Spleen (tissue), 11 donors: ENCODE data around the gene MPDU1. TPM values are rescaled to one million over a fixed set of nuclear protein-coding genes. Genes with fewer than 3 reads are reported as not detected.
A peak's percentile ranks its signal among the peaks of the same experiment; 100 is the strongest.

Experiments used
- DNase-seq: peaks from one replicate; pipeline ENCODE4 v3.0.0-alpha.2; 2020
- H3K27ac ChIP-seq, 8 donors: fragments of 200-600 bp; sonication (generic) in 7 of 8; 1 replicate in 4 of 8; 2 replicates in 4 of 8; pipeline versions ENCODE4 v1.5.0 to v1.8.0; 2016 to 2021; ENCODE audit warnings: inconsistent platforms in 4 of 8, mild to moderate bottlenecking in 4 of 8, moderate library complexity in 1 of 8
- H3K27me3 ChIP-seq, 7 donors: fragments of 200-600 bp; sonication (generic) in 6 of 7; replicated peaks in 1 of 7; 1 replicate in 4 of 7; 2 replicates in 3 of 7; pipeline versions ENCODE4 v1.5.0 to v1.8.0; 2016 to 2021; ENCODE audit warnings: inconsistent platforms in 3 of 7, mild to moderate bottlenecking in 1 of 7
- H3K36me3 ChIP-seq, 6 donors: fragments of 200-600 bp; sonication (generic) in 5 of 6; 1 replicate in 4 of 6; 2 replicates in 2 of 6; pipeline versions ENCODE4 v1.5.0 to v1.8.0; 2016 to 2021; ENCODE audit warnings: inconsistent platforms in 2 of 6
- H3K4me1 ChIP-seq, 6 donors: fragments of 200-600 bp; sonication (generic) in 5 of 6; 1 replicate in 3 of 6; 2 replicates in 3 of 6; pipeline versions ENCODE4 v1.5.0 to v1.8.0; 2016 to 2021; ENCODE audit warnings: inconsistent platforms in 3 of 6
- H3K4me3 ChIP-seq, 8 donors: fragments of 200-600 bp; sonication (generic) in 7 of 8; 1 replicate in 4 of 8; 2 replicates in 4 of 8; pipeline versions ENCODE4 v1.5.0 to v1.8.0; 2016 to 2021; ENCODE audit warnings: inconsistent platforms in 4 of 8, mild to moderate bottlenecking in 4 of 8, moderate library complexity in 2 of 8
- H3K9me3 ChIP-seq, 8 donors: fragments of 200-600 bp; sonication (generic) in 7 of 8; 1 replicate in 4 of 8; 2 replicates in 4 of 8; pipeline versions ENCODE4 v1.5.0 to v1.8.0; 2016 to 2021; ENCODE audit warnings: inconsistent platforms in 4 of 8
- POLR2A ChIP-seq, 3 donors: fragments of 450-650 bp; IDR thresholded peaks; one replicate each; pipeline ENCODE4 v1.5.1; 2017; ENCODE audit warnings: antibody characterized with exemption in 3 of 3, mild to moderate bottlenecking in 1 of 3
- POLR2AphosphoS5 ChIP-seq, 3 donors: sonication (generic); formaldehyde crosslinking; IDR thresholded peaks; one replicate each; pipeline ENCODE4 v1.5.1; 2017; ENCODE audit warnings: antibody characterized with exemption in 3 of 3
- WGBS, 5 donors: extraction: QIAGEN DNeasy Blood & Tissue Kit in 3 of 5; methylation state at CpG; one replicate each; pipeline versions ENCODE4 v1.1.5 to v1.1.7; 2013 to 2018; 5-methylcytosine and 5-hydroxymethylcytosine counted together
- intact Hi-C: fragments of 100-400 bp; cut with DNase I; formaldehyde crosslinking; loops from one replicate; pipeline ENCODE4 v1.15.0; 2023; ENCODE audit warnings: low total_unique reads
- polyA plus RNA-seq, 3 donors: library from polyadenylated mRNA; stranded (reverse); fragments of 200-250 nt; gene quantifications; one replicate each; pipeline ENCODE4 v1.2.1, GENCODE V29; 2013
- total RNA-seq, 7 donors: library from RNA; depleted of rRNA in 3 of 7; stranded (reverse); fragments of >200 nt in 3 of 7; fragmentation: NEBNext Ultra II Directional in 4 of 7; extraction: Animal tissue kit (Norgen Biotek cat#: 25700) in 4 of 7; gene quantifications; one replicate each; pipeline versions ENCODE4 v1.1.0 to v1.2.1, GENCODE V29; 2016 to 2021
- TF ChIP-seq, protein P1 (sequence below), 11 experiments: fragments of 200-600 bp in 7 of 11; fragments of 450-650 bp in 4 of 11; sonication (generic) in 4 of 11; IDR thresholded peaks in 8 of 11; conservative IDR thresholded peaks in 3 of 11; 1 replicate in 7 of 11; 2 replicates in 4 of 11; pipeline versions ENCODE4 v1.4.0 to v1.8.0; 2016 to 2021; ENCODE audit warnings: antibody characterized with exemption in 11 of 11, inconsistent platforms in 4 of 11, mild to moderate bottlenecking in 1 of 11
- donor health status: healthy with polysubstance abuse.
- donor health status: DM: no; HTN: no; CAD: no; lungs with moderate emphysema.
- donor health status: DM: no; HTN: no; CAD: no.
- donor health status: Bipolar disorder and iron deficiency.
- donor health status: healthy.
- donor health status: DM: no; HTN: no; CAD: no.
- donor health status: DM: yes; HTN: yes; CAD: no.

MPDU1 gene
- total and polyA plus RNA-seq, 10 donors: 35.5 to 163 (median 55.4) TPM

DNA sequence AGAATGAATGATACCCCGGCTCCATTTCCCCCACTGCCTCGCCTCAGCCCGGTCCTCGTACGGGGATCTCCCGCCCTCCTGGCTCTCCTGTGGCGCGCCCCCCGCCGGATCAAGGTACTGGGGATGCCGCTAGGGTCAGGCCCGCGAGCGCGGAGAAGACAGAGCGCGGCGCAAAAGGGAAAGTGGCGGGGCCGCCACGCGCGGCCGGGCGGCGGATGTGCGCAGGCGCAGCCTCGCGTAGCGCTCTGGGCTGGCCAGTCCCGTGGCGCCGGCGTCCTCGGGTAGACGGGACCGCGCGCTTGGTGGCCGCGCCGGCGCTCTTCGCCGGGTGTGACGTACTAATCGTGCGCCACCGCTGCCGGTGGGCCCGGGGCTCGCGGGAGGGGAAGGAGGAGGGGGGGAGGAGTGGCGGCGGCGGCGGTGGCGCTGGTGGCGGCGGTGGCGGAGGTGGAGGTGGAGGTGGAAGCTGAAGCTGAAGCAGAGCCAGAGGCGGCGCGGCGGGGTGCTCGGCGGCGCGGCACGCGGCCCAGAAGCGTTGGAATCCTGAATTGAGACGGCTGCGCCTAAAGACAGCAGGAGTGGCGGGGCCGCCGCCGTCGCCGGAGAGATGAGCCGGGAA is 22.0 kb upstream of the MPDU1 start, which contains the start of gene SENP3:
SENP3 (plus strand) TSS at position 331 of the 619 bp plus-strand sequence. CDS start 1,158 bp downstream, outside the sequence.
- Histone ChIP-seq H3K4me1 (peaks cover 43 to 83% (median 72%) of the 10 kb centered on the region in 6 donors), H3K27ac (peak within 1 kb of the TSS; percentile 86 to 98 (median 94)), H3K9me3 (no peaks in the 10 kb centered on the region), H3K27me3 (no peaks in the 10 kb centered on the region), H3K36me3 (peaks cover 5 to 53% (median 31%) of the 10 kb centered on the region in 6 donors), H3K4me3 (peak within 1 kb of the TSS; percentile 75 to 98 (median 95))
- intact Hi-C loops: loop anchor here (5.0 kb wide), 2 partner anchors 44 to 124 kb away; partner anchors contain the start of genes FGF11 and TMEM102
- DNase-seq: peak; percentile 98
- WGBS, 5 donors: 0 to 1% (median 0%) methylated on average over 37 to 82 of the region's 82 CpGs
- TF ChIP-seq, protein P1, sequence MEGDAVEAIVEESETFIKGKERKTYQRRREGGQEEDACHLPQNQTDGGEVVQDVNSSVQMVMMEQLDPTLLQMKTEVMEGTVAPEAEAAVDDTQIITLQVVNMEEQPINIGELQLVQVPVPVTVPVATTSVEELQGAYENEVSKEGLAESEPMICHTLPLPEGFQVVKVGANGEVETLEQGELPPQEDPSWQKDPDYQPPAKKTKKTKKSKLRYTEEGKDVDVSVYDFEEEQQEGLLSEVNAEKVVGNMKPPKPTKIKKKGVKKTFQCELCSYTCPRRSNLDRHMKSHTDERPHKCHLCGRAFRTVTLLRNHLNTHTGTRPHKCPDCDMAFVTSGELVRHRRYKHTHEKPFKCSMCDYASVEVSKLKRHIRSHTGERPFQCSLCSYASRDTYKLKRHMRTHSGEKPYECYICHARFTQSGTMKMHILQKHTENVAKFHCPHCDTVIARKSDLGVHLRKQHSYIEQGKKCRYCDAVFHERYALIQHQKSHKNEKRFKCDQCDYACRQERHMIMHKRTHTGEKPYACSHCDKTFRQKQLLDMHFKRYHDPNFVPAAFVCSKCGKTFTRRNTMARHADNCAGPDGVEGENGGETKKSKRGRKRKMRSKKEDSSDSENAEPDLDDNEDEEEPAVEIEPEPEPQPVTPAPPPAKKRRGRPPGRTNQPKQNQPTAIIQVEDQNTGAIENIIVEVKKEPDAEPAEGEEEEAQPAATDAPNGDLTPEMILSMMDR (IDR thresholded peaks at IDR 0.05 in 8 of 11, conservative IDR thresholded peaks at IDR 0.05 in 3 of 11): peak in 1 of 11 experiments; percentile 3
- TF ChIP-seq POLR2A (IDR thresholded peaks at IDR 0.05) (peak in 2 of 3 donors; percentile 32 to 40), POLR2AphosphoS5 (IDR thresholded peaks at IDR 0.05) (peak; percentile 87 to 92 (median 90))

DNA sequence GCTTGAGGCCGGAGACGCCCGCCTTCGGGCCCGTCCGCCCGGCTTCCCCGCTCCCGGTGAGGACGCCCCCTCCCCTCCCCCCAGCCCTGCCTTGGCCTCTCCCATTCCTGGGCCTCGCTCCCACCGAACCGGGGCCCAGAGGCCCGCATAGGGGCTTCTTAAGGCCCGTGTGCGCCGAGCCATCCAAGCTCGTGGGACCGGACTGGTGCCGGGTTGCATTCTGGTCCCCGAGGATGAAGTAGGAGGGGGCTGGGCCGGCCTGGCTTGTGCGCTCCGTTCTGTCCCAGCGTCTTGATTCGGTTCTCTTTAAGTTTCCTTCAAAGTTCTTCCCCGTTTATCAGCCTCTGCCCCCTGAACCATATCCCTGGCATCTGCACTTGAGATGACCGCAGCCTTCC is 21.4 kb upstream of the MPDU1 start:
- 1 to 2% (median 2%) methylated on average over 9 to 28 of the region's 28 CpGs for WGBS, 5 donors
- peak overlapping the region; percentile 75 to 98 (median 95) for H3K4me3 ChIP-seq
- DNase-seq: no peak
- no peaks in the 10 kb centered on the region for H3K9me3 ChIP-seq
- peak overlapping the region; percentile 86 to 98 (median 94) for H3K27ac ChIP-seq
- H3K27me3 ChIP-seq: no peaks in the 10 kb centered on the region
- TF ChIP-seq, protein P1 (IDR thresholded peaks at IDR 0.05 in 8 of 11, conservative IDR thresholded peaks at IDR 0.05 in 3 of 11): no peak
- TF ChIP-seq POLR2A (IDR thresholded peaks at IDR 0.05) (no peak), POLR2AphosphoS5 (IDR thresholded peaks at IDR 0.05) (no peak)
- H3K36me3 ChIP-seq: peaks cover 5 to 53% (median 36%) of the 10 kb centered on the region in 6 donors
- H3K4me1 ChIP-seq: peaks cover 43 to 78% (median 68%) of the 10 kb centered on the region in 6 donors
- intact Hi-C loops: loop anchor here (5.0 kb wide), 2 partner anchors 45 to 125 kb away; partner anchors contain the start of genes FGF11 and TMEM102

DNA sequence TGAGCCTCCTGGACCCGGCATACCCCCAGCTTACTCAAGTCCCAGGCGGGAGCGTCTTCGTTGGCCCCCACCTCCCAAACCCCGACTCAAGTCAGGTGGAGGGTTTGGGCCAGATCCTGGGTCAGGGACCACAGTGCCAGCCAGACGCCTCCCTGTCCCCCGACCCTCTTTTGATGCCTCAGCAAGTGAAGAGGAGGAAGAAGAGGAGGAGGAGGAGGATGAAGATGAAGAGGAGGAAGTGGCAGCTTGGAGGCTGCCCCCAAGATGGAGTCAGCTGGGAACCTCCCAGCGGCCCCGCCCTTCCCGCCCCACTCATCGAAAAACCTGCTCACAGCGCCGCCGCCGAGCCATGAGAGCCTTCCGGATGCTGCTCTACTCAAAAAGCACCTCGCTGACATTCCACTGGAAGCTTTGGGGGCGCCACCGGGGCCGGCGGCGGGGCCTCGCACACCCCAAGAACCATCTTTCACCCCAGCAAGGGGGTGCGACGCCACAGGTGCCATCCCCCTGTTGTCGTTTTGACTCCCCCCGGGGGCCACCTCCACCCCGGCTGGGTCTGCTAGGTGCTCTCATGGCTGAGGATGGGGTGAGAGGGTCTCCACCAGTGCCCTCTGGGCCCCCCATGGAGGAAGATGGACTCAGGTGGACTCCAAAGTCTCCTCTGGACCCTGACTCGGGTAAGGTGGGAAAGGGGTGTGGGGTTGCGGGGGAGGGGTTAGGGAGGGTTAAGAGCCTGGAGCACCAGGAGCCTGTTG is 20.4 kb upstream of the MPDU1 start:
- H3K4me1 ChIP-seq: peaks cover 43 to 67% (median 57%) of the 10 kb centered on the region in 6 donors
- intact Hi-C loops: loop anchor here (5.0 kb wide), 2 partner anchors 46 to 126 kb away; partner anchors contain the start of genes FGF11 and TMEM102

More for the DNA sequence above, 20.4 kb upstream of the MPDU1 start:
- H3K27me3 ChIP-seq: no peaks in the 10 kb centered on the region
- TF ChIP-seq, protein P1 (IDR thresholded peaks at IDR 0.05 in 8 of 11, conservative IDR thresholded peaks at IDR 0.05 in 3 of 11): no peak
- TF ChIP-seq POLR2AphosphoS5 (IDR thresholded peaks at IDR 0.05): no peak
- TF ChIP-seq POLR2A (IDR thresholded peaks at IDR 0.05): no peak
- no peaks in the 10 kb centered on the region for H3K9me3 ChIP-seq
- H3K4me3 ChIP-seq: peak overlapping the region in 4 of 8 donors; percentile 75 to 96 (median 94)
- H3K27ac ChIP-seq: no peak overlapping the region
- peaks cover 5 to 59% (median 41%) of the 10 kb centered on the region in 6 donors for H3K36me3 ChIP-seq
- no peak for DNase-seq
- 90 to 94% (median 91%) methylated on average over 21 to 30 of the region's 30 CpGs for WGBS, 5 donors
